NOMO-1 treated with DMSO at 0.1 percent for 48 hours (cell line): ENCODE data around the gene CUEDC1.

ENCODE experiments used
- DNase-seq: peaks from one replicate; lab custom pipeline; 2025; ENCODE audit not compliant: unreplicated experiment; lab: John Stamatoyannopoulos, UW

Gene CUEDC1

GRCh38 chr17:57839571-57839923 is 115.7 kb downstream of the CUEDC1 start:
- no peak for DNase-seq

GRCh38 chr17:57838857-57839570 is 116.2 kb downstream of the CUEDC1 start:
- DNase-seq, result no peak

- no peak for DNase-seq
Measured at GRCh38 chr17:57838453-57838852, 116.8 kb downstream of the CUEDC1 start.

- DNase-seq, result no peak
Measured at GRCh38 chr17:57835333-57835900, 119.8 kb downstream of the CUEDC1 start.

- no peak for DNase-seq
Measured at GRCh38 chr17:57834146-57834741, 121.0 kb downstream of the CUEDC1 start.

GRCh38 chr17:57833179-57833939 is 121.9 kb downstream of the CUEDC1 start:
- DNase-seq, result peak; percentile 74

GRCh38 chr17:57832314-57833178 is 122.7 kb downstream of the CUEDC1 start:
- peak; percentile 87 for DNase-seq

GRCh38 chr17:57830880-57831279 is 124.3 kb downstream of the CUEDC1 start:
- DNase-seq, result no peak

- peak; percentile 65 for DNase-seq
Measured at GRCh38 chr17:57823469-57824401, 131.5 kb downstream of the CUEDC1 start.

- no peak for DNase-seq
Measured at GRCh38 chr17:57819867-57820266, 135.3 kb downstream of the CUEDC1 start.

GRCh38 chr17:57819285-57819684 is 135.9 kb downstream of the CUEDC1 start:
- no peak for DNase-seq

GRCh38 chr17:57818066-57818465 is 137.1 kb downstream of the CUEDC1 start:
- no peak for DNase-seq

GRCh38 chr17:57817299-57817698 is 137.9 kb downstream of the CUEDC1 start:
- no peak for DNase-seq

GRCh38 chr17:57814421-57814820 is 140.8 kb downstream of the CUEDC1 start:
- DNase-seq, result no peak

GRCh38 chr17:57811638-57812280 is 143.5 kb downstream of the CUEDC1 start:
- no peak for DNase-seq
